ENCODE measurements around the gene FAM234B.
"Not testable (repeated sequence)": the region's sequence is repeated elsewhere in the genome, so short reads cannot be mapped to it uniquely, and the experiment has no call there.

Gene FAM234B

GRCh38 chr12:13024531-13024916, 19.7 kb upstream of the FAM234B start:
- no peak for DNase-seq

GRCh38 chr12:13026286-13026685, 17.9 kb upstream of the FAM234B start:
- no peak for DNase-seq

- no peak for DNase-seq
These were observed 17.1 kb upstream of the FAM234B start for GRCh38 chr12:13027032-13027431.

GRCh38 chr12:13027508-13027907, 16.7 kb upstream of the FAM234B start:
- DNase-seq = no peak

GRCh38 chr12:13028825-13029570, 15.2 kb upstream of the FAM234B start:
- DNase-seq = no peak

- DNase-seq = no peak
These were observed 13.5 kb upstream of the FAM234B start for GRCh38 chr12:13030541-13031291.

- DNase-seq = no peak
These were observed 12.0 kb upstream of the FAM234B start for GRCh38 chr12:13032164-13032563.

- no peak for DNase-seq
These were observed 10.7 kb upstream of the FAM234B start for GRCh38 chr12:13033476-13033875.

GRCh38 chr12:13035335-13035734, 8.8 kb upstream of the FAM234B start:
- not testable (repeated sequence) for DNase-seq

- DNase-seq = no peak
These were observed 7.3 kb upstream of the FAM234B start for GRCh38 chr12:13036881-13037280.

GRCh38 chr12:13038491-13039161, 5.6 kb upstream of the FAM234B start:
- DNase-seq = no peak

- no peak for DNase-seq
These were observed 4.7 kb upstream of the FAM234B start for GRCh38 chr12:13039328-13039956.

- no peak for DNase-seq
These were observed 3.0 kb upstream of the FAM234B start for GRCh38 chr12:13041224-13041623.

- no peak for DNase-seq
These were observed 1.4 kb upstream of the FAM234B start for GRCh38 chr12:13042666-13043230.

- DNase-seq = no peak
These were observed 722 bp downstream of the FAM234B start for GRCh38 chr12:13044906-13045299.

- DNase-seq = no peak
These were observed 1.6 kb downstream of the FAM234B start for GRCh38 chr12:13045816-13046215.

- no peak for DNase-seq
These were observed 2.8 kb downstream of the FAM234B start for GRCh38 chr12:13046964-13047363.

GRCh38 chr12:13049816-13050215, 5.6 kb downstream of the FAM234B start:
- DNase-seq = no peak

- no peak for DNase-seq
These were observed 8.2 kb downstream of the FAM234B start for GRCh38 chr12:13052421-13052820.

GRCh38 chr12:13053617-13054016, 9.4 kb downstream of the FAM234B start:
- not testable (repeated sequence) for DNase-seq

GRCh38 chr12:13060581-13060980, 16.4 kb downstream of the FAM234B start:
- no peak for DNase-seq

GRCh38 chr12:13061377-13061776, 17.2 kb downstream of the FAM234B start:
- no peak for DNase-seq

- no peak for DNase-seq
These were observed 18.5 kb downstream of the FAM234B start for GRCh38 chr12:13062669-13063068.
